ENCODE data around the gene ZNF580.

DNA sequence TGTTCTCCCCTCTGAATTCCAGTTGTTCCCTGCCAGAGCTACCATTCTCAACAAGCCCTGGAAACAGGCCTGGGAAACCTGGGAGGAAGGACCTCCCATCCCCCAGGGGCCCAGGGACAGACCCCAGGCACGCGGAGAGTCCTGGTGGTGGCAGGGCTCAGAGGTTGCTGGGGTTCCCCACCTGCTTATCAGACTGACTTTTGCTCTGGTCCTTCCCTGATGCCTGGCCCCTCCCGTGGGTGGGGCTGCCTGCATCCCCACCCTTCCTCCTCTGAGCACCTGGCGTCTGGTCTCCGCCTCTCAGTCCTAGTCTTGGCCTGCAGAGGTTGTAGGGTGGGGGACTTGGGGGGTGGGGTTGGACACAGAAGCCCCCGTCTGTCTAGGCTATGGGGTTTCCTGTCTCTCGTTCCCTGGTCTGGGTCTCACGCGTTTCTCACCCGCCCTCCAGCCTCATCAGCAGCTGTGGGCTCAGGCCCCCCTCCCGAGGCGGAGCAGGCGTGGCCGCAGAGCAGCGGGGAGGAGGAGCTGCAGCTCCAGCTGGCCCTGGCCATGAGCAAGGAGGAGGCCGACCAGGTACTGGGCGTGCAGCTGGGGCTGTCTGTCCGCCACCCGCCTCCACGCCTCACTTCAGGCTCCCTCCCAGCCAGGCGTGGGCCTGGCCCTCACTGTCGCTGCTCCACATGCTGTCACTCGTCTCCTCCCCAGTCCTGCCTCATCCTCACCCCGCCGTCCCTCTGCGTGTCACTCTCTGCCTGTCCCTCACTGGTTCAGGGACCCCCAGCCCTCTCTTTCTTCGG, 47.8 kb downstream of the ZNF580 start:
- TF ChIP-seq POLR2AphosphoS5 (IDR thresholded peaks at IDR 0.05) (no peak), POLR2A (IDR thresholded peaks at IDR 0.05) (no peak)
- TF ChIP-seq, protein P1, sequence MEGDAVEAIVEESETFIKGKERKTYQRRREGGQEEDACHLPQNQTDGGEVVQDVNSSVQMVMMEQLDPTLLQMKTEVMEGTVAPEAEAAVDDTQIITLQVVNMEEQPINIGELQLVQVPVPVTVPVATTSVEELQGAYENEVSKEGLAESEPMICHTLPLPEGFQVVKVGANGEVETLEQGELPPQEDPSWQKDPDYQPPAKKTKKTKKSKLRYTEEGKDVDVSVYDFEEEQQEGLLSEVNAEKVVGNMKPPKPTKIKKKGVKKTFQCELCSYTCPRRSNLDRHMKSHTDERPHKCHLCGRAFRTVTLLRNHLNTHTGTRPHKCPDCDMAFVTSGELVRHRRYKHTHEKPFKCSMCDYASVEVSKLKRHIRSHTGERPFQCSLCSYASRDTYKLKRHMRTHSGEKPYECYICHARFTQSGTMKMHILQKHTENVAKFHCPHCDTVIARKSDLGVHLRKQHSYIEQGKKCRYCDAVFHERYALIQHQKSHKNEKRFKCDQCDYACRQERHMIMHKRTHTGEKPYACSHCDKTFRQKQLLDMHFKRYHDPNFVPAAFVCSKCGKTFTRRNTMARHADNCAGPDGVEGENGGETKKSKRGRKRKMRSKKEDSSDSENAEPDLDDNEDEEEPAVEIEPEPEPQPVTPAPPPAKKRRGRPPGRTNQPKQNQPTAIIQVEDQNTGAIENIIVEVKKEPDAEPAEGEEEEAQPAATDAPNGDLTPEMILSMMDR (IDR thresholded peaks at IDR 0.05) = no peak

Data from prostate gland (tissue), 2 donors.